IMR-90 (cell line): ENCODE results near the gene RDH16. TPM values are rescaled to one million over a fixed set of nuclear protein-coding genes. Genes with fewer than 3 reads are reported as not detected.

ENCODE experiments used
- ATAC-seq: fragments of 200-7000 bp; cut with Tn5 transposase; 2 replicates; pipeline ENCODE4 v1.9.1; 2020; ENCODE audit warnings: low read depth, mild to moderate bottlenecking, moderate library complexity
- BruUV-seq: library from RNA; stranded (reverse); fragments of 400-500 nt; replicated peaks from 2 replicates; lab custom pipeline; 2021; lab: Mats Ljungman, UMichigan
- CTCF ChIA-PET: fragments of 300-600 bp; formaldehyde crosslinking; extraction: SDS; loops from one replicate; lab custom pipeline; 2021; ENCODE audit warnings: antibody characterized with exemption; lab: Yijun Ruan, JAX
- POLR2A ChIA-PET: fragments of 300-600 bp; sonication (Branson Sonifier 250); formaldehyde crosslinking; loops from one replicate; lab custom pipeline; 2022; ENCODE audit warnings: antibody characterized with exemption; ENCODE audit not compliant: unreplicated experiment; lab: Charles Lee
- DNase-seq: peaks from one replicate; pipeline ENCODE4 v3.0.0; 2013
- H2AFZ ChIP-seq: replicated peaks from 2 replicates; pipeline ENCODE3; 2013; ENCODE audit warnings: low read length, mild to moderate bottlenecking; ENCODE audit not compliant: poor library complexity
- H2AK5ac ChIP-seq: 2 replicates; pipeline ENCODE4 v1.6.1; 2013; ENCODE audit warnings: low read depth, low read length, inconsistent platforms
- H2AK9ac ChIP-seq: replicated peaks from 2 replicates; pipeline ENCODE3; 2013; ENCODE audit warnings: mild to moderate bottlenecking, low read depth, low read length, moderate library complexity; ENCODE audit not compliant: poor library complexity
- H2BK120ac ChIP-seq: 2 replicates; pipeline ENCODE4 v1.6.1; 2013; ENCODE audit warnings: low read depth, low read length, inconsistent platforms
- H2BK15ac ChIP-seq: 3 replicates; pipeline ENCODE4 v1.6.1; 2013; ENCODE audit warnings: low read depth, low read length, inconsistent platforms
- H2BK20ac ChIP-seq: 2 replicates; pipeline ENCODE4 v1.6.1; 2013; ENCODE audit warnings: low read depth, mild to moderate bottlenecking, inconsistent platforms, low read length, moderate library complexity
- H2BK5ac ChIP-seq: 2 replicates; pipeline ENCODE4 v1.6.1; 2013; ENCODE audit warnings: mild to moderate bottlenecking, low read depth, low read length, inconsistent platforms; ENCODE audit not compliant: poor library complexity, severe bottlenecking
- H3K14ac ChIP-seq: replicated peaks from 2 replicates; pipeline ENCODE4 v1.6.1; 2013; ENCODE audit warnings: low read depth, low read length, inconsistent platforms
- H3K18ac ChIP-seq: 2 replicates; pipeline ENCODE4 v1.6.1; 2013; ENCODE audit warnings: low read depth, low read length, control low read depth
- H3K23ac ChIP-seq: 2 replicates; pipeline ENCODE4 v1.6.1; 2013; ENCODE audit warnings: low read depth, low read length, inconsistent platforms
- H3K27ac ChIP-seq: 2 replicates; pipeline ENCODE4 v1.5.1; 2013; ENCODE audit warnings: mild to moderate bottlenecking, control low read depth, low read length; ENCODE audit not compliant: insufficient read depth
- H3K27me3 ChIP-seq: 2 replicates; pipeline ENCODE4 v1.6.1; 2013; ENCODE audit warnings: low read length; ENCODE audit not compliant: control insufficient read depth, insufficient read depth
- H3K36me3 ChIP-seq: 2 replicates; pipeline ENCODE4 v1.6.1; 2013; ENCODE audit warnings: low read length, mixed read lengths; ENCODE audit not compliant: control insufficient read depth, insufficient read depth
- H3K4ac ChIP-seq: 2 replicates; pipeline ENCODE4 v1.6.1; 2013; ENCODE audit warnings: low read depth, low read length, inconsistent platforms
- H3K4me1 ChIP-seq: 2 replicates; pipeline ENCODE4 v1.6.1; 2013; ENCODE audit warnings: low read length, mixed read lengths; ENCODE audit not compliant: control insufficient read depth, insufficient read depth
- H3K4me2 ChIP-seq: 2 replicates; pipeline ENCODE4 v1.6.1; 2013; ENCODE audit warnings: low read depth, mild to moderate bottlenecking, control low read depth, low read length, moderate library complexity
- H3K4me3 ChIP-seq: 2 replicates; pipeline ENCODE4 v1.5.1; 2013; ENCODE audit warnings: low read depth, mild to moderate bottlenecking, control low read depth, low read length, moderate library complexity; ENCODE audit not compliant: insufficient read depth
- H3K56ac ChIP-seq: 2 replicates; pipeline ENCODE4 v1.6.1; 2013; ENCODE audit warnings: low read length, inconsistent platforms; ENCODE audit not compliant: insufficient read depth; ENCODE audit errors: extremely low read depth
- H3K79me1 ChIP-seq, 2 experiments: 2 replicates each; pipeline ENCODE4 v1.6.1; 2013; ENCODE audit warnings: low read length in 2 of 2, inconsistent platforms in 1 of 2, low read depth in 1 of 2
- H3K9ac ChIP-seq: 2 replicates; pipeline ENCODE4 v1.6.1; 2013; ENCODE audit warnings: low read depth, low read length, control low read depth
- H3K9me1 ChIP-seq: 2 replicates; pipeline ENCODE4 v1.6.1; 2013; ENCODE audit warnings: low read length, inconsistent platforms; ENCODE audit not compliant: insufficient read depth
- H3K9me3 ChIP-seq: 2 replicates; pipeline ENCODE4 v1.6.1; 2013; ENCODE audit warnings: low read length; ENCODE audit not compliant: control insufficient read depth, insufficient read depth
- H4K20me1 ChIP-seq: 2 replicates; pipeline ENCODE4 v1.6.1; 2013; ENCODE audit warnings: low read length, inconsistent platforms; ENCODE audit not compliant: insufficient read depth
- H4K5ac ChIP-seq: 2 replicates; pipeline ENCODE4 v1.6.1; 2013; ENCODE audit warnings: mild to moderate bottlenecking, low read depth, low read length, control low read depth
- H4K8ac ChIP-seq, 2 experiments: 2 replicates each; pipeline ENCODE4 v1.6.1; 2013; ENCODE audit warnings: low read depth in 2 of 2, low read length in 2 of 2, control low read depth in 1 of 2, inconsistent platforms in 1 of 2
- H4K91ac ChIP-seq: 2 replicates; pipeline ENCODE4 v1.6.1; 2013; ENCODE audit warnings: low read depth, low read length, inconsistent platforms; ENCODE audit not compliant: insufficient read depth
- BHLHE40 ChIP-seq: fragments of 150-350 bp; IDR thresholded peaks from 2 replicates; pipeline ENCODE4 v1.6.1; 2016; ENCODE audit warnings: mild to moderate bottlenecking, low read depth, low read length
- CHD1 ChIP-seq: IDR thresholded peaks from 2 replicates; pipeline ENCODE4 v1.6.1; 2012; ENCODE audit warnings: low read depth, low read length, improper control_type of control experiment
- CTCF ChIP-seq: conservative IDR thresholded peaks from 2 replicates; pipeline ENCODE4 v1.5.1; 2012; ENCODE audit warnings: mild to moderate bottlenecking, low read depth, low read length, improper control_type of control experiment
- ELK1 ChIP-seq: fragments of 150-350 bp; IDR thresholded peaks from 2 replicates; pipeline ENCODE4 v1.6.1; 2016; ENCODE audit warnings: low read depth, mild to moderate bottlenecking, low read length, moderate library complexity, borderline replicate concordance
- FOS ChIP-seq: fragments of 150-350 bp; IDR thresholded peaks from 2 replicates; pipeline ENCODE4 v1.6.1; 2016; ENCODE audit warnings: low read depth, low read length
- MAZ ChIP-seq: IDR thresholded peaks from 2 replicates; pipeline ENCODE4 v1.6.1; 2012; ENCODE audit warnings: low read depth, mild to moderate bottlenecking, low read length, improper control_type of control experiment, moderate library complexity, borderline replicate concordance
- MXI1 ChIP-seq: IDR thresholded peaks from 2 replicates; pipeline ENCODE4 v1.6.1; 2012; ENCODE audit warnings: low read depth, mild to moderate bottlenecking, low read length, moderate library complexity, borderline replicate concordance
- NFE2L2 ChIP-seq: fragments of 150-350 bp; IDR thresholded peaks from 2 replicates; pipeline ENCODE4 v1.6.1; 2016; ENCODE audit warnings: low read depth, mild to moderate bottlenecking, low read length
- POLR2A ChIP-seq: IDR thresholded peaks from 2 replicates; pipeline ENCODE4 v1.6.1; 2012; ENCODE audit warnings: mild to moderate bottlenecking, low read depth, low read length
- RAD21 ChIP-seq: IDR thresholded peaks from 2 replicates; pipeline ENCODE4 v1.6.1; 2012; ENCODE audit warnings: low read length, improper control_type of control experiment
- RCOR1 ChIP-seq: IDR thresholded peaks from 2 replicates; pipeline ENCODE4 v1.6.1; 2012; ENCODE audit warnings: mild to moderate bottlenecking, low read length, improper control_type of control experiment; ENCODE audit not compliant: insufficient replicate concordance
- SMC3 ChIP-seq: fragments of 150-350 bp; IDR thresholded peaks from 2 replicates; pipeline ENCODE4 v1.6.1; 2016; ENCODE audit warnings: low read depth, mild to moderate bottlenecking, antibody characterized with exemption, low read length, moderate library complexity
- dilution Hi-C: fragments of 300-500 bp; cut with HindIII; formaldehyde crosslinking; loops from one replicate; pipeline ENCODE4 v1.14.3; 2018; ENCODE audit warnings: low sequenced_read_pairs; ENCODE audit not compliant: unreplicated experiment
- in situ Hi-C: fragments of 300-500 bp; cut with MboI; formaldehyde crosslinking; loops from 3 replicates; pipeline ENCODE4 v1.14.3; 2019; ENCODE audit warnings: low sequenced_read_pairs, inconsistent platforms, mixed read lengths
- intact Hi-C: fragments of 100-400 bp; cut with micrococcal nuclease; formaldehyde crosslinking; loops from 2 replicates; pipeline ENCODE4 v1.10.0; 2022
- polyA plus RNA-seq, 3 experiments: library from polyadenylated mRNA; depleted of rRNA; stranded (reverse); fragments of >200 nt; gene quantifications; 2 replicates each; pipeline ENCODE4 v1.2.3, GENCODE V29; 2012; ENCODE audit warnings: low replicate concordance in 1 of 3
- total RNA-seq: library from RNA; depleted of rRNA; stranded (reverse); fragments of >200 nt; gene quantifications from 2 replicates; pipeline ENCODE4 v1.2.3, GENCODE V29; 2012

Gene RDH16
- total and polyA plus RNA-seq, 2 of the 4 experiments (the other 2 are of a cell fraction), result not detected

- no peaks in the 10 kb centered on the region for H3K9me3 ChIP-seq
- peaks cover 2% of the 10 kb centered on the region; the same call in 1 of the 2 replicates for H3K27me3 ChIP-seq
- H4K91ac ChIP-seq, result no peak overlapping the region
- no peak overlapping the region for H2AK9ac ChIP-seq
- no peaks in the 10 kb centered on the region for H3K79me1 ChIP-seq
- no peak overlapping the region for H3K18ac ChIP-seq
- TF ChIP-seq POLR2A (no peak), CHD1 (no peak), CTCF (no peak), NFE2L2 (no peak), MXI1 (no peak), SMC3 (no peak), MAZ (no peak), BHLHE40 (no peak), ELK1 (no peak), RAD21 (no peak), RCOR1 (no peak), FOS (no peak)
- intact Hi-C loops, result loop anchor here (1.0 kb wide), 3 partner anchors 147 to 230 kb away; partner anchors contain the start of gene HSD17B6
- no peak overlapping the region for H3K23ac ChIP-seq
- DNase-seq, result no peak
- H2BK15ac ChIP-seq, result no peak overlapping the region
- H2BK5ac ChIP-seq, result no peak overlapping the region
- H3K9me1 ChIP-seq, result no peaks in the 10 kb centered on the region
- no peak overlapping the region for H3K9ac ChIP-seq
- in situ Hi-C loops, result loop anchor here (5.0 to 25.0 kb wide), 2 partner anchors 225 to 475 kb away; partner anchors contain the start of genes HSD17B6 and RBMS2
- H3K27ac ChIP-seq, result no peak overlapping the region
- no peak overlapping the region for H2AK5ac ChIP-seq
- H3K4me1 ChIP-seq, result peaks cover 4% of the 10 kb centered on the region
- dilution Hi-C loops, result no loop called here
- H4K20me1 ChIP-seq, result peaks cover 3% of the 10 kb centered on the region; the same call in 1 of the 2 replicates
- peak overlapping the region in 1 of 2 experiments; percentile 34; a peak in 1 of 4 replicates for H4K8ac ChIP-seq
- ChIA-PET POLR2A (interaction anchor here (0.6 kb wide), 1 partner anchor 102 kb away, joined by 3 read pairs; the partner anchor contains the start of gene NAB2), CTCF (interaction anchor here (3.5 kb wide), 1 partner anchor 224 kb away, joined by 15 read pairs; the partner anchor contains the start of gene HSD17B6)
- no peak overlapping the region for H3K56ac ChIP-seq
- H2BK120ac ChIP-seq, result no peak overlapping the region
- H3K4me3 ChIP-seq, result no peak overlapping the region
- no peak overlapping the region for H2BK20ac ChIP-seq
- ATAC-seq, result no peak
- H3K4me2 ChIP-seq, result no peak overlapping the region
- no peaks in the 10 kb centered on the region for H3K36me3 ChIP-seq
- BruUV-seq, result no TSS peak
- H3K4ac ChIP-seq, result no peak overlapping the region
- peak overlapping the region; percentile 66 for H2AFZ ChIP-seq
- no peak overlapping the region for H3K14ac ChIP-seq
- H4K5ac ChIP-seq, result no peak overlapping the region
Observed at GRCh38 chr12:56987011-56987410, 29.6 kb upstream of the RDH16 start.
